RCC 7860 (cell line): ENCODE data around the gene ZNF638.

ENCODE experiments used
- DNase-seq: peaks from one replicate; pipeline ENCODE4 v3.0.0-alpha.2; 2015; ENCODE audit warnings: low spot score
- FAIRE-seq: peaks from 2 replicates; lab custom pipeline; 2012; peaks lifted over from hg19 to GRCh38; lab: Jason Lieb, UNC

ZNF638 gene

GRCh38 chr2:71467180-71467815, 135.7 kb downstream of the ZNF638 start:
- FAIRE-seq (no peak), DNase-seq (no peak)

- no peak for FAIRE-seq
- no peak for DNase-seq
These were observed 136.9 kb downstream of the ZNF638 start for GRCh38 chr2:71468279-71469015.

GRCh38 chr2:71469403-71470398, 138.1 kb downstream of the ZNF638 start:
- DNase-seq (no peak), FAIRE-seq (no peak)

- DNase-seq: peak; percentile 83
These were observed 139.7 kb downstream of the ZNF638 start for GRCh38 chr2:71471276-71471675.

GRCh38 chr2:71472019-71472418, 140.4 kb downstream of the ZNF638 start:
- peak; percentile 70 for FAIRE-seq
- DNase-seq: peak; percentile 24

More at GRCh38 chr2:71471276-71471675, 139.7 kb downstream of the ZNF638 start:
- FAIRE-seq: peak; percentile 91

GRCh38 chr2:71473346-71474031, 141.9 kb downstream of the ZNF638 start:
- no peak for DNase-seq
- no peak for FAIRE-seq

GRCh38 chr2:71474116-71474743, 142.6 kb downstream of the ZNF638 start:
- no peak for FAIRE-seq
- DNase-seq: peak; percentile 21

- no peak for FAIRE-seq
These were observed 143.3 kb downstream of the ZNF638 start for GRCh38 chr2:71474744-71475397.

GRCh38 chr2:71476495-71476894, 144.9 kb downstream of the ZNF638 start:
- DNase-seq (no peak), FAIRE-seq (no peak)

More at GRCh38 chr2:71474744-71475397, 143.3 kb downstream of the ZNF638 start:
- no peak for DNase-seq

GRCh38 chr2:71477231-71477691, 145.7 kb downstream of the ZNF638 start:
- FAIRE-seq: no peak
- no peak for DNase-seq

- FAIRE-seq (no peak), DNase-seq (no peak)
These were observed 147.2 kb downstream of the ZNF638 start for GRCh38 chr2:71478806-71479205.

GRCh38 chr2:71479261-71479660, 147.7 kb downstream of the ZNF638 start:
- FAIRE-seq: no peak
- DNase-seq: no peak

GRCh38 chr2:71481111-71481510, 149.5 kb downstream of the ZNF638 start:
- FAIRE-seq (no peak), DNase-seq (no peak)

GRCh38 chr2:71482055-71482454, 150.5 kb downstream of the ZNF638 start:
- FAIRE-seq (no peak), DNase-seq (no peak)

- DNase-seq: no peak
- no peak for FAIRE-seq
These were observed 151.7 kb downstream of the ZNF638 start for GRCh38 chr2:71483246-71483645.

- FAIRE-seq: no peak
- DNase-seq: no peak
These were observed 152.8 kb downstream of the ZNF638 start for GRCh38 chr2:71484354-71484753.
